KMS-11 (cell line): ENCODE data around the gene AJUBA.

ENCODE experiments used
- H2AFZ ChIP-seq: fragments of 200-600 bp; sonication (generic); 2 replicates; pipeline ENCODE4 v1.6.1; 2016; ENCODE audit warnings: antibody characterized with exemption, mixed run types, low read depth
- H3K27ac ChIP-seq: fragments of 200-600 bp; sonication (generic); 2 replicates; pipeline ENCODE4 v1.6.1; 2016; ENCODE audit warnings: mild to moderate bottlenecking, mixed run types
- H3K27me3 ChIP-seq: fragments of 200-600 bp; sonication (generic); 2 replicates; pipeline ENCODE4 v1.6.1; 2017; ENCODE audit warnings: mild to moderate bottlenecking, low read depth, mixed run types, moderate library complexity; ENCODE audit not compliant: insufficient read depth
- H3K36me3 ChIP-seq: fragments of 200-600 bp; sonication (generic); 2 replicates; pipeline ENCODE4 v1.6.1; 2017; ENCODE audit warnings: mild to moderate bottlenecking, mixed run types; ENCODE audit not compliant: insufficient read depth
- H3K4me1 ChIP-seq: fragments of 200-600 bp; sonication (generic); 2 replicates; pipeline ENCODE4 v1.6.1; 2016; ENCODE audit warnings: mild to moderate bottlenecking, low read depth, mixed run types; ENCODE audit not compliant: poor library complexity, severe bottlenecking
- H3K4me2 ChIP-seq: fragments of 200-600 bp; sonication (generic); 2 replicates; pipeline ENCODE4 v1.7.0; 2016; ENCODE audit warnings: mild to moderate bottlenecking, mixed run types
- H3K4me3 ChIP-seq: fragments of 200-600 bp; sonication (generic); IDR thresholded peaks from 2 replicates; pipeline ENCODE4 v1.6.1; 2017; ENCODE audit warnings: low read depth, low read length, mixed read lengths; ENCODE audit not compliant: insufficient read depth
- H3K79me2 ChIP-seq: fragments of 200-600 bp; sonication (generic); 2 replicates; pipeline ENCODE4 v1.6.1; 2016; ENCODE audit warnings: low read depth, mixed run types; ENCODE audit not compliant: insufficient read depth
- H3K9ac ChIP-seq: fragments of 200-600 bp; sonication (generic); 2 replicates; pipeline ENCODE4 v1.6.1; 2016; ENCODE audit warnings: mild to moderate bottlenecking, mixed run types
- H4K20me1 ChIP-seq: fragments of 200-600 bp; sonication (generic); 2 replicates; pipeline ENCODE4 v1.6.1; 2016; ENCODE audit warnings: mild to moderate bottlenecking, mixed run types; ENCODE audit not compliant: insufficient read depth
- CTCF ChIP-seq: fragments of 200-600 bp; sonication (generic); conservative IDR thresholded peaks from 2 replicates; pipeline ENCODE4 v1.6.1; 2017; ENCODE audit warnings: low read depth, mild to moderate bottlenecking, antibody characterized with exemption, low read length, moderate library complexity, mixed read lengths

AJUBA gene

GRCh38 chr14:23024612-23025075 is 42.3 kb upstream of the AJUBA start:
- Histone ChIP-seq H3K4me1 (no peaks in the 10 kb centered on the region), H3K36me3 (no peaks in the 10 kb centered on the region)

GRCh38 chr14:23023795-23024152 is 41.4 kb upstream of the AJUBA start:
- H2AFZ ChIP-seq: no peak overlapping the region
- no peaks in the 10 kb centered on the region for H3K36me3 ChIP-seq
- no peaks in the 10 kb centered on the region for H3K27me3 ChIP-seq
- no peak overlapping the region for H3K4me2 ChIP-seq
- H4K20me1 ChIP-seq: no peaks in the 10 kb centered on the region
- H3K9ac ChIP-seq: no peak overlapping the region
- no peak for TF ChIP-seq CTCF
- H3K27ac ChIP-seq: no peak overlapping the region
- no peaks in the 10 kb centered on the region for H3K79me2 ChIP-seq
- H3K4me1 ChIP-seq: no peaks in the 10 kb centered on the region
- no peak overlapping the region for H3K4me3 ChIP-seq

More at GRCh38 chr14:23024612-23025075, 42.3 kb upstream of the AJUBA start:
- no peaks in the 10 kb centered on the region for H3K27me3 ChIP-seq
- no peak overlapping the region for H3K4me2 ChIP-seq
- H3K4me3 ChIP-seq: no peak overlapping the region
- no peak overlapping the region for H3K27ac ChIP-seq
- no peak for TF ChIP-seq CTCF
- H2AFZ ChIP-seq: no peak overlapping the region
- no peaks in the 10 kb centered on the region for H4K20me1 ChIP-seq
- H3K79me2 ChIP-seq: no peaks in the 10 kb centered on the region
- H3K9ac ChIP-seq: no peak overlapping the region

GRCh38 chr14:23023022-23023794 is 40.9 kb upstream of the AJUBA start:
- Histone ChIP-seq H4K20me1 (no peaks in the 10 kb centered on the region), H3K27me3 (no peaks in the 10 kb centered on the region), H2AFZ (no peak overlapping the region), H3K36me3 (no peaks in the 10 kb centered on the region), H3K9ac (no peak overlapping the region), H3K4me2 (no peak overlapping the region), H3K79me2 (no peaks in the 10 kb centered on the region), H3K27ac (no peak overlapping the region), H3K4me1 (no peaks in the 10 kb centered on the region), H3K4me3 (no peak overlapping the region)
- no peak for TF ChIP-seq CTCF

- no peak for TF ChIP-seq CTCF
- Histone ChIP-seq H3K4me2 (no peak overlapping the region), H3K4me3 (no peak overlapping the region), H3K9ac (no peak overlapping the region), H3K79me2 (no peaks in the 10 kb centered on the region), H4K20me1 (no peaks in the 10 kb centered on the region), H3K27ac (no peak overlapping the region), H3K36me3 (no peaks in the 10 kb centered on the region), H3K27me3 (no peaks in the 10 kb centered on the region), H2AFZ (no peak overlapping the region), H3K4me1 (no peaks in the 10 kb centered on the region)
Measured at GRCh38 chr14:23021889-23022442, 39.6 kb upstream of the AJUBA start.
